GM12873 (cell line): ENCODE measurements around the gene PBX1.

Experiments used
- CTCF ChIP-seq: IDR thresholded peaks from 2 replicates; pipeline ENCODE4 v1.5.1; 2012; ENCODE audit warnings: low read depth, mild to moderate bottlenecking, moderate library complexity, low read length, control low read depth; ENCODE audit not compliant: insufficient read depth; ENCODE audit errors: missing control alignments

PBX1 gene

GRCh38 chr1:164635803-164636731, 77.1 kb downstream of the PBX1 start:
- TF ChIP-seq CTCF, result no peak

GRCh38 chr1:164636757-164637156, 77.8 kb downstream of the PBX1 start:
- no peak for TF ChIP-seq CTCF

GRCh38 chr1:164637461-164638375, 78.7 kb downstream of the PBX1 start:
- no peak for TF ChIP-seq CTCF

- TF ChIP-seq CTCF, result no peak
Measured at GRCh38 chr1:164638492-164639202, 79.7 kb downstream of the PBX1 start.

GRCh38 chr1:164640686-164641352, 81.8 kb downstream of the PBX1 start:
- no peak for TF ChIP-seq CTCF

- no peak for TF ChIP-seq CTCF
Measured at GRCh38 chr1:164641353-164641730, 82.4 kb downstream of the PBX1 start.
